Epithelial cell of alveolus of lung (primary cell): Measurements from ENCODE around the gene TRIM68. TPM values are rescaled to one million over a fixed set of nuclear protein-coding genes. Genes with fewer than 3 reads are reported as not detected.

Experiments
- total RNA-seq: library from RNA; depleted of rRNA; stranded (reverse); fragments of >200 nt; gene quantifications from 2 replicates; pipeline ENCODE4 v1.2.1, GENCODE V29; 2015

TRIM68 gene
- 5.3 and 11.6 TPM in 2 replicates for total RNA-seq

GRCh38 chr11:4607781-4608666 lies at the start of gene TRIM68:
Gene TRIM68, minus strand, starts transcription at chr11:4608231. Its CDS starts 2,727 bp downstream, at chr11:4605504.

DNA sequence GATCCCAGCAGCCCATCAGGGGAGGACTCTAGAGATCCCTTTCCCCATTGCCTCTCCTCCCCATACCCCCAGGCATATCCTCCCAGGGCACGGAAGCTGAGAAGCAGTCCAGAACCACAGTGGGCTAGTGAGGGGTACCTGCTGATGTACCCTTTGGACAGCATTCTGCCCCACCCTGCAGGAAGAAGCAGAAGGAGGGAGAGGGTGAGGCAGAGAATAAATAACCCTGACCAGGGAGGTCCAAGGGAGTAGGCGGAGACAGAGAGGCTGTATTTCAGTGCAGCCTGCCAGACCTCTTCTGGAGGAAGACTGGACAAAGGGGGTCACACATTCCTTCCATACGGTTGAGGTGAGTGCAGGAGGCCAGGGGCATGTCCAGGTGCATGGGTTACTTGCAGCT lies 35.7 kb upstream of the TRIM68 start, which contains the start of gene OR51E1:
Gene OR51E1 (plus strand): TSS at position 301 of the 400 bp plus-strand sequence. CDS start 8,545 bp downstream, outside the sequence.

GRCh38 chr11:4636962-4637661 lies 29.1 kb upstream of the TRIM68 start, which contains the start of gene OR51D1:
Gene OR51D1, plus strand, starts transcription at chr11:4637477. Its CDS starts 2,314 bp downstream, at chr11:4639791.

GRCh38 chr11:4593739-4594138 lies 14.3 kb downstream of the TRIM68 start, which contains the start of gene OR52I1:
Gene OR52I1, plus strand, starts transcription at chr11:4594039. Its CDS starts 0 bp downstream, at chr11:4594039.

DNA sequence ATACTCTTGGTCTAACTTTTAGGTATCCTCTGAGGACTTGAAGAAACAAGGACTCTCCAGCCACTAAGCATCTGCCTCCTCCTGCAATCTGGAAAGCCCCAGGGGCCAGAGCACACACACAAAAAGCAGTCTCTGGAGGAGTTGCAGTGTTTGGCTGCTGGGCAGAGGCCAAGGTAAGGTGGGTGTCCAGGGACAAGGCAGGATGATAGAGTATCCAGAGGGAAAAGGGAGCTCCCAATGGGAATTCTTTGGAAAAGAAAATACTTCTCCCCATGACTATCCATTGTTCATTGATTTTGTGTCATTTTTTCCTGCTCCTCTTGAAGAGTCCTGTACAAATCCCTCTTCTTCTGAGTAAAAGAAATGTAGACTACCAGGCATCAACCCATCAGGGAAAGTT lies 26.6 kb downstream of the TRIM68 start, which contains the start of gene OR52I2:
Gene OR52I2 (plus strand): TSS at position 301 of the 400 bp plus-strand sequence.

Other genes starting within 250 kb of the TRIM68 start
- gene OR52B4, start 239.8 kb downstream of the TRIM68 start, total RNA-seq = not detected in 2 replicates
- 14.2 and 16.1 TPM in 2 replicates for gene TRIM21, start 214.5 kb downstream of the TRIM68 start, total RNA-seq
- not detected in 2 replicates for gene OR52K2, start 158.9 kb downstream of the TRIM68 start, total RNA-seq
- not detected in 2 replicates for gene OR52K1, start 125.6 kb downstream of the TRIM68 start, total RNA-seq
- not detected in 2 replicates for gene OR52M1, start 63.0 kb downstream of the TRIM68 start, total RNA-seq
- not detected in 2 replicates for gene OR52I2, start 26.5 kb downstream of the TRIM68 start, total RNA-seq
- not detected in 2 replicates for gene OR52I1, start 14.2 kb downstream of the TRIM68 start, total RNA-seq
- gene OR51D1, start 29.2 kb upstream of the TRIM68 start, total RNA-seq = not detected in 2 replicates
- gene OR51E1, start 35.8 kb upstream of the TRIM68 start, total RNA-seq = not detected in 2 replicates
- not detected in 2 replicates for gene OR51E2, start 89.6 kb upstream of the TRIM68 start, total RNA-seq
- not detected in 2 replicates for gene MMP26, start 96.6 kb upstream of the TRIM68 start, total RNA-seq
- gene OR51F1, start 161.7 kb upstream of the TRIM68 start, total RNA-seq = not detected in 2 replicates
- gene OR52R1, start 196.1 kb upstream of the TRIM68 start, total RNA-seq = not detected in 2 replicates
- not detected in 2 replicates for gene OR51F2, start 213.1 kb upstream of the TRIM68 start, total RNA-seq
- gene OR51S1, start 241.0 kb upstream of the TRIM68 start, total RNA-seq = not detected in 2 replicates